GM10847 (cell line): ENCODE data around the gene GRN.

Experiments
- POLR2A ChIP-seq: IDR thresholded peaks from 2 replicates; pipeline ENCODE4 v1.6.1; 2011; ENCODE audit not compliant: insufficient read length; ENCODE audit errors: extremely low read depth

Gene GRN

GRCh38 chr17:44367231-44367979, 22.3 kb downstream of the GRN start:
- TF ChIP-seq POLR2A, result no peak

DNA sequence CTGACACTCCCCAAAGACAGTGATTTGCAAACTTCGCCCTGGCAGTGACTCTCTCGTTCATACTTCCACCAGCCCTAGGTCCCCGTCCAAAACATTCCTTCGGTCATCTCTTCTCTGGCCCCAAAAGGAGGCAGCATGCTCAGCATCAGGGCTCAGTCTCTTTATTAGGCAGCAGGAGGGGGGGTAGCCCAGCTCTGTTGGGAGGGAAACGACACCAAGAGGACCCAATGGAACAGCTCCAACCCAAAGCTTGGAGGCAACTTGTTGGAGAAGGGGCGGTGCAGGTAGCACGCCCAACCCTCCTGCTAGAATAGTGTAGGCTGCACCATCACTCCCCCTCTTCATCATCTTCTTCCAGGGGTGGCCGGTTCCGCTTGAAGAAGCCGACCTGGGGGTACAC, 26.9 kb downstream of the GRN start:
- TF ChIP-seq POLR2A, result no peak

DNA sequence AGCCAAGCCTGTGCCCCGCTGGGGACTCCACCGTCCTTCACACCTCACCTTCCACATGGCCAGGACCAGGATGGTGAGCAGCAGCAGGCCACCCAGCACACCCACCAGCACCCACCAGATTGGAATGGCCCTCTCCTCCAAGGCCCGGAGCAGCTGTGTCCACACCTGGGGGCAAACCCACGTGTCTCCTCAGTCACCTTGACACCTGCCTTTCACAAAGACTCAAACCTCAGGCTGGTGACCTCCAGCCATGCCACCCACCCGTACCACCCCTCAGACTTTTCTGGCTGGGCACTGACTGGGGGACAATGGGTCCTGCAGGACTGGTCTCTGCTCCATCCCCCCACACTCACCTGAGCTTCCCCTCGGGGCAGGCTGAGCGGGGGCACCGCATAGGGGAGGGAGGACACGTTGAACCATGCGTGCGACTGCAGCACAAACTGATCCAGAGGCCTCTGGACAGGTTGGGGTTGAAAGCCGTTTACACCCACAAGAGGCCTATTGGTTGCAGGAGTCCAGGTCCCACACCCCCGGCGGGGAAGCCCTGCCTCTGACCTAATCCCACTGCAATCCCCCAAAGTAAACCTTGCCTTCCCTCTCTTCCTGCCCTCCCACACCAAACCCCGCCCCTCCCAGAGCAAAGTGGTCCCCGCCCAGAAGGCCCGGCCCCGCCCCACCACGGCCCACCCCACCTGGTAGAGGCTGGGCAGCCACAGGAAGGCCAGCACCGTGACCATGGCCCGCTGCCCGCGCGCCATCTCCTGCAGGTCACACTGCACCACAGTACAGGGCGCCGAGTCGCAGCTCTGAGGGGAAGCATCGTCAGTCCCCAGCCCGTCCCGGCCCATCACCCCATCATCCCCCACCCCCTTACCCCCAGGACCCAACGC, 29.4 kb downstream of the GRN start:
- TF ChIP-seq POLR2A, result no peak

GRCh38 chr17:44375196-44376017, 30.3 kb downstream of the GRN start:
- TF ChIP-seq POLR2A, result no peak

GRCh38 chr17:44376124-44376523, 31.0 kb downstream of the GRN start:
- no peak for TF ChIP-seq POLR2A

DNA sequence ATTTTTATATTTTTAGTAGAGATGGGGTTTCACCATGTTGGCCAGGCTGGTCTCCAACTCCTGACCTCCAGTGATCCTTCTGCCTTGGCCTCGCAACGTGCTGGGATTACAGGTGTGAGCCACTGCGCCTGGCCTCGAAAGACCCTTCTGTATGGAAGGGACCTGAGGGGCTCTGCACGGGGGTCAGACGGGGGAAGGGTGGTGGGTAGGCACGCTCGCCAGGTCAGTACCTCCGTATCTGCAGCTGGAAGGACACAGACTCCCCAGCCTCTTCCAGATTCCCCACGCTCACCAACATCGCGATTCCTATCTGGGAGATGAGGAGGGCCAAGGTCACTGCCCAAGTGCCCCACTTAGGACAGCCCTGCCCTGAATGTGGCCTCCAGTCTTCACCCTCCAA, 31.7 kb downstream of the GRN start:
- TF ChIP-seq POLR2A, result no peak

DNA sequence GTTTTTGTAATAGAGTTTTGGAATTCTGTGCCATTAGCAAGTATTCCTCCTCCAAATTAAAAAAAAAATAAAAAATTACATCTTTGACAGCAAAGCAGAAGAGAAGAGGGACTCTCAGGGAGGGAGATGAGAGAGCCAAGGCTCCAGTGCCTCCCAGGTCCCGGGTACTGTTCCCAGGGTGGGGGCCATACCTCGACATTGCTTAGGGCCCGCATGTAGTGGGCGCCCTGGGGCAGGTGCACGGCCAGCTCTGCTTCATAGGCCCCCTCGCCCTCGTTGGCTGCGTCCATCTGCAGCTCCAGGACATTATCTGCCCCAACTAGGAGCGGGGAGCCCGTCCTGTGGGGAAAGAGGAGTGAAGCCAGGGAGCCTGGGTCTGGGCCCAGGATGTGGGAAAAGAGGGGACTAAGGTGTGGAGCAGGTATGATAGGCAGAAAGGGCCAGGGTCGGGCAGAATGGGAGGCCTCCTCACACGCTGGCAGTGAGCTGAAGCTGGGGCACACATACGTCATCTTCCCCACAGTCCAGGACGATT, 33.1 kb downstream of the GRN start:
- TF ChIP-seq POLR2A, result no peak

GRCh38 chr17:44379887-44380286, 34.8 kb downstream of the GRN start:
- TF ChIP-seq POLR2A, result no peak

DNA sequence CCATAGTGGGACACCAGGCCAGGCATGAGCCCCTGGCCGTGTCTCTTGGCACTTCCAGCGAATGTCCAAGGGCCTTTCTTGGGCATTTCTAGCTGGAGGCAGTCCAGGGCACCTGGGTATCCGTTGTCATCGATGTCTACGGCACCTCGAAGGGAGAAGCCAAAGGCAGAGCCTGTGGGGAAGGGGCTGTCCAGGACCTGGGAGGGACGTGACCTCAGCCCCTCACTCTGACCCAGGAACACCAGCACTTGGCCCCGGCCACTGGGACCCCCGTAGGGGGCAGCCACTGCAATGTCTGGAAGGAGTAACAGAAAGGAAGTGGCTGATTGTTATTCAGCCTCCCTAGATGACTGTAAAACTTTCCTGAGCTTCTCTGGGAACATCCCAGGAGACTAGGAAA, 35.7 kb downstream of the GRN start:
- TF ChIP-seq POLR2A, result no peak

GRCh38 chr17:44381810-44382305, 36.8 kb downstream of the GRN start:
- no peak for TF ChIP-seq POLR2A

GRCh38 chr17:44382917-44383316, 37.8 kb downstream of the GRN start:
- TF ChIP-seq POLR2A, result no peak

- no peak for TF ChIP-seq POLR2A
Observed at GRCh38 chr17:44383363-44383762, 38.3 kb downstream of the GRN start.

DNA sequence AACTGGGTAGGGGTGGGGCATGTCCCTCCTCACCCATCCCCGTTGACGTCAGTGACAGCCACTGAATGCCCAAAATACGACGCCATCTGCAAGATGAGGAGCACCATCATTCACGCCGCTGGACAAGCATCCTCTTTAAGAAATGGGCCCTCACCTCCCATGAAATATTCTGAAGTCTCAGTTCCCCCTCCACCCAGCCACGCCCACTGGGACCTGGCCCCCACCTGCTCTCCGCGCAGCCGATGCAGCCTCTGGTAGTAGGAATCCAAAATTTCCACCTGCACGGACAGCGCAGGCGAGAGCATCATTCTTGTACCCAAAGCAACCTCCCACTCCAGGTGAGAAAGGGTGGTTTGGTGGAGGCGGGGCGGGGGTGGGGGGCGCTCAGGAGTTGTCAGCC, 38.8 kb downstream of the GRN start:
- TF ChIP-seq POLR2A, result no peak

GRCh38 chr17:44384281-44384822, 39.2 kb downstream of the GRN start:
- TF ChIP-seq POLR2A, result no peak

DNA sequence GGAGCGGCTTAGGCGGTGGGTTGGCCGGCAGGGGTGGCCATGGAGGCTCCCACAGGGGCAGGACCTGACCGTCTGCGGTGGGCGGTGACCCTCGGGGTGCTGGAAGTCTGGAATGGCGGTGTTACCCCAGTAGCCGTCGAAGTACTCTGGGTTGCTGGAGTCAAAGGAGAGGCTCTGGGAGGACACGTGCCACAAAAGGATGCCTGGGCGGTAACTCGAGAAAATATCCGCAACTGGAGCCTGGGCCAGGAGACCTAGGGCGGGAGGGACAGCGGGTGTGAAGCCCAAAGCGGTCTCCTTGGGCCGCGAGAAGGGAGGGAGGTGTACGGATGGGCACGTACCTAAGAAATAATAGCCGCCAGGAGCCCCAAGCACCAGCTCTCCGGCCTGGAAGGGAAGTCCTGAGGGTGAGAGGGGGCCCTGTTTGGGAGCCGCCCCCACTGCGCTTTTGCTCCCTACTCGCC, 39.8 kb downstream of the GRN start:
- no peak for TF ChIP-seq POLR2A
